HepG2 (cell line): Measurements from ENCODE around the gene SAYSD1. TPM values are rescaled to one million over a fixed set of nuclear protein-coding genes. Genes with fewer than 3 reads are reported as not detected.

Source experiments
- ATAC-seq: fragments of 200-7000 bp; cut with Tn5 transposase; 3 replicates; pipeline ENCODE4 v1.9.1; 2020; ENCODE audit warnings: mild to moderate bottlenecking, moderate library complexity
- BruUV-seq: library from RNA; stranded (reverse); fragments of 400-500 nt; replicated peaks from 2 replicates; lab custom pipeline; 2021; lab: Mats Ljungman, UMichigan
- CTCF ChIA-PET: fragments of 300-600 bp; formaldehyde crosslinking; extraction: SDS; loops from one replicate; lab custom pipeline; 2021; ENCODE audit warnings: low total read pairs, inconsistent platforms, low intra/inter-chr PET ratio; lab: Yijun Ruan, JAX
- POLR2A ChIA-PET: fragments of 350-600 bp; sonication (Branson Sonifier 250); formaldehyde crosslinking; loops from one replicate; lab custom pipeline; 2020; ENCODE audit warnings: antibody characterized with exemption, inconsistent platforms; lab: Yijun Ruan, JAX
- DNase-seq: peaks from one replicate; pipeline ENCODE4 v3.0.0-alpha.2; 2015; ENCODE audit warnings: low spot score
- FAIRE-seq: peaks from 3 replicates; lab custom pipeline; 2011; peaks lifted over from hg19 to GRCh38; lab: Jason Lieb, UNC
- H2AFZ ChIP-seq: one replicate; pipeline ENCODE4 v1.6.1; 2011; ENCODE audit warnings: low read length, inconsistent platforms
- H3K27ac ChIP-seq: fragments of 300-600 bp; 3 replicates; pipeline ENCODE4 v1.8.0; 2011; ENCODE audit warnings: mixed run types, mild to moderate bottlenecking, mixed read lengths, low read length, inconsistent platforms; ENCODE audit not compliant: insufficient read depth; ENCODE audit errors: extremely low read length
- H3K27me3 ChIP-seq, 2 experiments: fragments of 200-600 bp in 1 of 2; 2 replicates in 1 of 2; 3 replicates in 1 of 2; pipeline versions ENCODE4 v1.6.0 to v1.8.0; 2011; ENCODE audit warnings: low read length in 2 of 2, mild to moderate bottlenecking in 2 of 2, moderate library complexity in 2 of 2, inconsistent platforms in 1 of 2; ENCODE audit not compliant: insufficient read depth in 2 of 2, control insufficient read depth in 1 of 2
- H3K36me3 ChIP-seq, 2 experiments: fragments of 200-600 bp in 1 of 2; replicated peaks in 1 of 2; 2 replicates in 1 of 2; 3 replicates in 1 of 2; pipeline versions ENCODE4 v1.5.1 to v1.8.0; 2011; ENCODE audit warnings: low read length in 2 of 2, inconsistent platforms in 1 of 2; ENCODE audit not compliant: insufficient read depth in 2 of 2, control insufficient read depth in 1 of 2
- H3K4me1 ChIP-seq: 2 replicates; pipeline ENCODE4 v1.5.1; 2012; ENCODE audit warnings: low read length, inconsistent platforms; ENCODE audit not compliant: insufficient read depth
- H3K4me2 ChIP-seq: 2 replicates; pipeline ENCODE4 v1.6.0; 2011; ENCODE audit warnings: low read depth, low read length, inconsistent platforms
- H3K4me3 ChIP-seq, 3 experiments: fragments of 200-600 bp in 1 of 3; sonication (generic), shearing (Covaris generic) in 1 of 3; replicated peaks in 1 of 3; 2 replicates each; pipeline ENCODE4 v1.5.1; 2011 to 2016; ENCODE audit warnings: low read length in 3 of 3, inconsistent platforms in 2 of 3, low read depth in 2 of 3, mild to moderate bottlenecking in 2 of 3, control low read depth in 1 of 3, mixed read lengths in 1 of 3; ENCODE audit not compliant: insufficient read depth in 1 of 3
- H3K79me2 ChIP-seq: one replicate; pipeline ENCODE4 v1.6.1; 2011; ENCODE audit warnings: low read length, inconsistent platforms; ENCODE audit not compliant: insufficient read depth
- H3K9ac ChIP-seq: 2 replicates; pipeline ENCODE4 v1.6.0; 2011; ENCODE audit warnings: mild to moderate bottlenecking, low read depth, low read length, inconsistent platforms; ENCODE audit not compliant: insufficient read depth
- H3K9me3 ChIP-seq: 2 replicates; pipeline ENCODE4 v1.5.1; 2012; ENCODE audit warnings: mild to moderate bottlenecking, low read length
- H4K20me1 ChIP-seq: 2 replicates; pipeline ENCODE4 v1.6.0; 2011; ENCODE audit warnings: inconsistent platforms, mild to moderate bottlenecking, low read length, moderate library complexity; ENCODE audit not compliant: insufficient read depth
- FOXO1 ChIP-seq: sonication (generic); formaldehyde crosslinking; IDR thresholded peaks from 2 replicates; pipeline ENCODE4 v1.4.0; 2020; ENCODE audit warnings: missing genetic modification reagents
- GRHL1 ChIP-seq: sonication (generic); formaldehyde crosslinking; conservative IDR thresholded peaks from 2 replicates; pipeline ENCODE4 v1.8.0; 2022; ENCODE audit warnings: missing genetic modification reagents
- ONECUT2 ChIP-seq: sonication (generic); formaldehyde crosslinking; IDR thresholded peaks from 2 replicates; pipeline ENCODE4 v1.4.0; 2020; ENCODE audit warnings: missing genetic modification reagents
- PHF8 ChIP-seq: sonication (generic); formaldehyde crosslinking; IDR thresholded peaks from 2 replicates; pipeline ENCODE4 v1.5.0; 2020; ENCODE audit warnings: missing genetic modification reagents
- SP5 ChIP-seq: IDR thresholded peaks from 2 replicates; pipeline ENCODE4 v1.6.1; 2016; ENCODE audit warnings: low read depth, borderline replicate concordance
- ZNF33A ChIP-seq: sonication (generic); formaldehyde crosslinking; IDR thresholded peaks from 2 replicates; pipeline ENCODE4 v1.5.1; 2020; ENCODE audit warnings: missing genetic modification reagents, mild to moderate bottlenecking, moderate library complexity, borderline replicate concordance
- WGBS: methylation state at CpG from one replicate; pipeline ENCODE4 v1.1.6; 2017; ENCODE audit warnings: low lambda C conversion rate; 5-methylcytosine and 5-hydroxymethylcytosine counted together
- in situ Hi-C: cut with HindIII; loops from 2 replicates; pipeline ENCODE4 v1.10.0; 2017; ENCODE audit warnings: low pct_unique_long_range_greater_than_20kb; ENCODE audit not compliant: extremely low pct_ligation_motif_present
- intact Hi-C: fragments of 100-400 bp; cut with micrococcal nuclease; formaldehyde crosslinking; loops from one replicate; pipeline ENCODE4 v1.10.0; 2022; ENCODE audit not compliant: unreplicated experiment
- polyA plus RNA-seq, 8 experiments: library from polyadenylated mRNA; depleted of rRNA in 3 of 8; stranded (reverse) in 7 of 8; unstranded in 1 of 8; fragments of >200 nt; fragmentation: Illumina TruSeq in 4 of 8; extraction: Trizol in 4 of 8; gene quantifications; 2 replicates each; pipeline versions ENCODE4 v1.2.1 to v1.2.3, GENCODE V29; 2011 to 2016; ENCODE audit warnings: low read depth in 4 of 8, missing spikeins in 1 of 8, mixed read lengths in 1 of 8; ENCODE audit not compliant: insufficient read depth in 1 of 8
- total RNA-seq, 5 experiments: library from RNA; depleted of rRNA; stranded (reverse); fragments of >200 nt; fragmentation: Illumina TruSeq; extraction: Trizol; gene quantifications; 2 replicates each; pipeline ENCODE4 v1.2.3, GENCODE V29; 2016; ENCODE audit warnings: low read depth in 1 of 5

Gene SAYSD1
- total and polyA plus RNA-seq, 2 of the 13 experiments (the other 11 are each of a cell fraction or from before 2014, with no cell fraction given), result 10.1 to 16.0 TPM

GRCh38 chr6:39086294-39086693 is 28.7 kb downstream of the SAYSD1 start (continued):
- TF ChIP-seq GRHL1 (CRISPR knock-in tag), result no peak

- Histone ChIP-seq H3K79me2 (no peaks in the 10 kb centered on the region), H2AFZ (no peak overlapping the region), H3K4me3 (no peak overlapping the region), H4K20me1 (no peaks in the 10 kb centered on the region), H3K4me1 (no peaks in the 10 kb centered on the region), H3K9me3 (no peaks in the 10 kb centered on the region), H3K27ac (no peak overlapping the region), H3K27me3 (peaks cover 0 to 25% of the 10 kb centered on the region in 2 experiments; a peak in 2 of 5 replicates), H3K9ac (no peak overlapping the region), H3K4me2 (no peak overlapping the region), H3K36me3 (no peaks in the 10 kb centered on the region)
- TF ChIP-seq ONECUT2 (CRISPR knock-in tag) (no peak), SP5 (CRISPR knock-in tag) (no peak), PHF8 (no peak), FOXO1 (CRISPR knock-in tag) (no peak), ZNF33A (CRISPR knock-in tag) (no peak)
- in situ Hi-C loops (no loop called here), intact Hi-C loops (no loop called here)
- BruUV-seq, result no TSS peak
- ATAC-seq (no peak), FAIRE-seq (no peak), DNase-seq (no peak)
- CTCF ChIA-PET, result no interaction called here
- POLR2A ChIA-PET, result no interaction called here
- 36% methylated on average over 5 of the region's 5 CpGs for WGBS
These were observed 29.7 kb downstream of the SAYSD1 start for GRCh38 chr6:39085129-39085797.
